ENCODE data around the gene PEX16.
A peak's percentile ranks its signal among the peaks of the same experiment; 100 is the strongest.

The PEX16 gene

DNA sequence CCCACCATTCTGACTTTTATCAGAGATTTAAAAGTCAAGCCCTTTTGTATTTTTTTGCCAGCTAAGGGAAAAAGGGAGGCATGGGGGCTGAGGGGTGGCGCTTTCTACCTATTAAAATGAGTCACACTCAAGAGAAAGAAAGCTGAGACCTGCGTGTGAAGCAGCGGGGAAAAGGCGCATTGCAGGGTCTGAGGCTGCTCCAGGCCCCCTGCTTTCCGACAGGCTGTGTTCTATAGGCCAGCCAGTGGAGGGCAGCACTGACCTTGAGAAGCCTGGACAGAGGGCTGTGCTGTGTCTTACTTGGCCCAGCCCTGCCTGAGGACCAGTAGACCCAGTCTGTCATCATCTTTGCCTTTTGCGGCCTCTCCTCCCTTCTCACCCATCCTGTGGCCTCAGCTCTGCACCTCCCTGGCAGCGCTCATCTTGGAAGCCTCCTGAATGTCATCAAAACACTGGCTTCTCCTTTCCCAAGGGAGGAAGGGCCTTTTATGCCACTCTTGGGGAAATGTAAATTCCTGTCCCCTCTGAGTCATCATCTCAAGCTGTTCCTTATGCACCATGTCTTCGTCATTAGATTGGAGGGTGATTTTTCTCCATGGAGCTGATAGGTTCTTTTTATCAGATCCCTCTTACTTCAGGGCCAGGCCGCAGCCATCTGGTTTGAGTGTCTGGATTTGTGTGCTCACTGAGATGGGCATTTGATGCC is 44.9 kb downstream of the PEX16 start:
- DNase-seq: peak in 1 of 2 experiments; percentile 44

DNA sequence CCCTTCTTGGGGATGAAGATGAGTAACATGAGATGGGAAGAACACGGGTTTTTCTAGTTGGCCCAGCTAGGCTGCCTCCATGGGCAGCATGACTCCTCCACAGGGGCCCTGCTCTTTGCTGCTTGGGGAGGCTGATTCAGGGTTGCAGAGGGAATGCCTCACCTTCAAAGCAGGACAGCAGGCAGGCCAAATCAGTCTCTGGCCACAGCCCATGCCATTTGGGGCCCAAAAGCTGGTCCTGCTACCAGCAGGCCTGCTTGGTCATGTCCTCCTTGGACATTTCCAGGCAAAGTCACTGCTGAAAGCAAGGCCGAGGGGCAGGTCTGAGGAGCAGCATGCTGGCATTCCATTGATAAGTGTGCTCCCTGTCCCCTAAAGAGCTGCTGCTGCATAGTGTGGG is 46.0 kb downstream of the PEX16 start:
- no peak for DNase-seq

DNA sequence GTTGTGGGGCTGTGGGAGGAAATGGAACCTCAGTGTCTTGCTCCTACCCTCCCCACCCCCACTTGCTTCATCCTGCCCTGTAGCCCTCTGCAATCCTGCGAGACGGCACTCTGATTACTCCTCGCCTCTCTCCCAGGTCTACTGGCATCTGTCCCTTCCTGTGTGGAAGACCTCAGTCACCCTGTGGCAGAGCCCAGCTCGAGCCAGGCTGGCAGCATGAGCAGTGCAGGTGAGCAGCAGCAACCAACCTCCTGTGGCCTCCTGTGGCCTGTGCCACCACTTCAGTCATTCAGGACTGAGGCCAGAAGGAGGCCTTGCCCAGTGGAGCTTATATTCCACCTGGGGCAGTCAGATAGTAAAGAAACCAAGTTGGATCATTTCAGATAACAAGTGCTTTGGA is 47.0 kb downstream of the PEX16 start:
- no peak for DNase-seq

DNA sequence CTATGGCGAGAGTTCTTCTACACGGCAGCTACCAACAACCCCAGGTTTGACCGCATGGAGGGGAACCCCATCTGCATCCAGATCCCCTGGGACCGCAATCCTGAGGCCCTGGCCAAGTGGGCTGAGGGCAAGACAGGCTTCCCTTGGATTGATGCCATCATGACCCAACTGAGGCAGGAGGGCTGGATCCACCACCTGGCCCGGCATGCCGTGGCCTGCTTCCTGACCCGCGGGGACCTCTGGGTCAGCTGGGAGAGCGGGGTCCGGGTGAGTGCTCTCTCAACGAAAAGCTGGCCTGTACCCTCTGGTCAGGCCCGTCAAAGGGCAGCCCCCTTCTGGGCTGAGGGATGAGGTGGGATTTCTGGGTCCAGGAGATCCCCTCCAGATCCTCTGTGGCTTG is 48.1 kb downstream of the PEX16 start:
- DNase-seq: no peak

DNA sequence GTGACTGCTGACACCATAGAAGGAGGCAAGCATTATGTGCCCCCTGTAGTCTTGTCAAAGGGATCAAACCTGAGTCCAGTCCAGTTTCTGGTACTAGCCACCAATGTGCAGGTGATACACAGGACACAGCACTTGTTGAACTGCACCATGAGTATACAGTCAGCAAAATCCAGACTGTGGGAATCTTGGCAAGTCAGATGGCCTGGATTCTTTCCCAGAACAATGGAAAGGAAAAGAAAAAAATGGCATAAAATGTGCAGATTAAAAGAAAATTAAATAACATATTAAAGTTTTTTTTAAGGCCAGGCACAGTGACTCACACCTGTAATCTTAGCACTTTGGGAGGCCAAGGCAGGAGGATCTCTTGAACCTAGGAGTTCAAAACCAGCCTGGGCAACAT is 53.6 kb downstream of the PEX16 start:
- DNase-seq: no peak

DNA sequence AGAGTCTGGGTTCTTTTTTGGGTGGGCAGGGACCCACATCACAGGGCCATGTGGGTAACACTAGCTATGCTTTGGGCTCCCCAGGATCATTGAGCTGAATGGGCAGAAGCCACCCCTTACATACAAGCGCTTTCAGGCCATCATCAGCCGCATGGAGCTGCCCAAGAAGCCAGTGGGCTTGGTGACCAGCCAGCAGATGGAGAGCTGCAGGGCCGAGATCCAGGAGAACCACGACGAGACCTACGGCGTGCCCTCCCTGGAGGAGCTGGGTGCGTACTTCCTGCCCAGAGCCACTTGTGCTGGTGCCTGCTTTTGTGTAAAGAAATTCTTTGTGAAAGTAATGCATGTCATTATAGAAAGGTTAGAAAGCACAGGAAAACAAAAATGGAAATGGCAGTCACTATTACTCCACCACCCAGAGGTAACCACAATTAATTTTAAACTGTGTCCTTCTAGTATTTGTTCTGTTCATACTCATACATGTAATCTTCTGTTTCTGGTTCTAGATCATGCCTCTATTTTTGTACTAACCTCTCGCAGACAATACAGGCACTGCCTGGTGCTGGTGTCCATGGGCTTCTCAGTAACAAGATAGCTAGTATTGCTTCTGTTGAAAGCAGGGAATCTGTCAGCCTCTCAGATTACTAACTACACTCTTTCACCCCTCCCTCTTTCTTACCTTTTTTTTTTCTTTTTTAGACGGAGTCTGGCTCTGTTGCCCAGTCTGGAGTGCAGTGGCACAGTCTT is 56.7 kb downstream of the PEX16 start:
- no peak for DNase-seq

DNA sequence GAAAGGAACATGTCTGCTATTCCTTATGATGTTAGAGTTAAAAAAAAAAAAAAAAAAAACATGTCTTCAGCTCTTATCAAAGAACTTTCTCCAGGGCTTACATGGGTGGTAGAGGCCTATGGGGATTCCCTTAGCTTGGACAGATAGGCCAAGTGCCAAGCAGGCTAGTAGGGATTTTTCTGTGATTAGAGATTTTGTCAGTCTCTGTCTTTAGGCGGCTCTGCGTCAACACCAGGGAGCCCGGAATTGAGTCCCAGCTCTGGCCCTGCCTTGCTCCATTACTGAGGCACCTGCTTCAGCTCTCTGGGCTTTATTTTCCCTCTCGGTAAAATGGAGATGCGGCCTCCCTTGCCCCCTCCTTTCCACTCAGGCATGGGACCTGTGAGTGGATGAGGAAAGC is 57.3 kb downstream of the PEX16 start:
- no peak for DNase-seq

Data from NCI-H187 (cell line).